AG04449 (cell line): ENCODE data around the gene RAB40C.

ENCODE experiments used
- CTCF ChIA-PET: fragments of 350-600 bp; formaldehyde crosslinking; extraction: SDS; loops from one replicate; lab custom pipeline; 2021; ENCODE audit warnings: antibody characterized with exemption; lab: Yijun Ruan, JAX
- POLR2A ChIA-PET: fragments of 400-600, 350-600 bp; formaldehyde crosslinking; extraction: SDS; loops from one replicate; lab custom pipeline; 2020; ENCODE audit warnings: antibody characterized with exemption, inconsistent platforms; lab: Yijun Ruan, JAX
- DNase-seq: peaks from one replicate; pipeline ENCODE4 v3.0.0-alpha.2; 2010; ENCODE audit warnings: low read depth, low spot score
- H3K4me3 ChIP-seq: 2 replicates; pipeline ENCODE4 v1.5.1; 2011; ENCODE audit warnings: low read depth, mild to moderate bottlenecking, control low read depth, low read length
- CTCF ChIP-seq: IDR thresholded peaks from one replicate; pipeline ENCODE4 v1.5.1; 2011; ENCODE audit warnings: mild to moderate bottlenecking, moderate library complexity, low read length, control low read depth, inconsistent platforms; ENCODE audit not compliant: insufficient read depth; ENCODE audit errors: missing control alignments

Gene RAB40C

GRCh38 chr16:589658-590187, at the start of gene RAB40C:
Gene RAB40C, plus strand, starts transcription at chr16:590066. Its CDS starts 226 bp downstream, at chr16:590292.
- DNase-seq, result peak; percentile 81
- peak; percentile 39 for TF ChIP-seq CTCF
- ChIA-PET POLR2A (interaction anchor here (0.6 to 1.0 kb wide), 3 partner anchors 11 to 85 kb away, joined by 3 read pairs; no protein-coding TSS in a partner anchor), CTCF (interaction anchor here (1.1 kb wide), 1 partner anchor 32 kb away, joined by 3 read pairs; no protein-coding TSS in a partner anchor)
- peak within 1 kb of the TSS; percentile 92 for H3K4me3 ChIP-seq

- no peak overlapping the region for H3K4me3 ChIP-seq
- CTCF ChIA-PET, result interaction anchor here (1.0 to 2.4 kb wide), 2 partner anchors 13 to 127 kb away, joined by 3 to 7 read pairs; partner anchors contain the start of gene CAPN15
- POLR2A ChIA-PET, result no interaction called here
- TF ChIP-seq CTCF, result no peak
- no peak for DNase-seq
Observed at GRCh38 chr16:540645-541340, 49.1 kb upstream of the RAB40C start.

DNA sequence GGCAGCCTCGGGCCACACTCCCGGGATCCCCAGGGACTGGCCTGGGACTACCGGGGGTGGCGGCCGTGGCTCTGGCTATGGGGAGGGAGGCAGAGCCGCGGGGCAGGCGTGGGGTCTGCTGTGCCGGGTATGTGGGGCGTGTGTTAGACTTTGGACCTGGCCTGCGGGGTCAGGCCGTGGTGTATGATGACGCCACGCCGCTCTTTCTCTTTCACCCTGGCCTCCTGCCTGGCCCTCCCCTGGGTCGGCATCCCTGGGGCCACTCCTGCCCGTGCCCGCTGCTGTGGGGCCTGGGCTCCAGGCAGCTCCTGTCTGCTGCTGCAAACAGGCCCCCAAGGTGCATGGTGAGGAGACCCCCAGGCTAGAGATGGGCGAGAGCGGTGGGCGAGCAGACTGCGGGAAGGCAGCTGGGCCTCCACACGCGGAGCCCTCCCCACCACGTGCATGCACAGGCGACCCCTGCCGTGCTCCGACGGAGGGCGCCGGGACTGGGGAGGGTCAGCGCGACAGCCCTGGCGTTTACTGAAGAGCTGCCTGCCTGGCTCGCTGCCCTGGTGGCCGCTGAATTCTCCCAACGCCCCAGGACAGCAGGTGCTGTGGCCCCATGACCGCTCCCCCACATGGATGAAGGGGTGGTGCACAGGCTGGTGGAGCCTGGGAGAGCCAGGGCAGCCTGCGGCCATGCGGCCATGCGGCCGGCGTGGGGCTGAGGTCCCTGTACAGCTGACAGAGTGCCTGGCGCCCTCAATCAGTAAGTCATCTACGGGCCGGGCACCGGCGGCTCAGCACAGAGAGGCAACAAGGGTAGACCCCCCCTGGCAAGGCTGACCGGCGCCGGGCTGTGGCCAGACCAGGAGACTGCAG, 46.3 kb upstream of the RAB40C start:
- CTCF ChIA-PET, result interaction anchor here (1.0 to 1.6 kb wide), 2 partner anchors 11 to 42 kb away, joined by 3 to 7 read pairs; no protein-coding TSS in a partner anchor
- DNase-seq, result no peak
- no peak overlapping the region for H3K4me3 ChIP-seq
- POLR2A ChIA-PET, result no interaction called here
- no peak for TF ChIP-seq CTCF

GRCh38 chr16:544517-544916, 45.3 kb upstream of the RAB40C start:
- no peak for DNase-seq
- TF ChIP-seq CTCF, result no peak
- no peak overlapping the region for H3K4me3 ChIP-seq
- ChIA-PET CTCF (interaction anchor here (1.0 to 1.6 kb wide), 2 partner anchors 10 to 41 kb away, joined by 3 to 7 read pairs; no protein-coding TSS in a partner anchor), POLR2A (no interaction called here)

- CTCF ChIA-PET, result interaction anchor here (1.2 to 1.6 kb wide), 2 partner anchors 8 to 10 kb away, joined by 4 to 6 read pairs; no protein-coding TSS in a partner anchor
Observed at GRCh38 chr16:546909-547770, 42.7 kb upstream of the RAB40C start.

More at GRCh38 chr16:546909-547770, 42.7 kb upstream of the RAB40C start:
- TF ChIP-seq CTCF, result peak; percentile 42
- H3K4me3 ChIP-seq, result no peak overlapping the region
- POLR2A ChIA-PET, result no interaction called here
- no peak for DNase-seq
